Measurements from ENCODE around the gene S100A11. TPM values are rescaled to one million over a fixed set of nuclear protein-coding genes. Genes with fewer than 3 reads are reported as not detected.
A peak's percentile ranks its signal among the peaks of the same experiment; 100 is the strongest.

S100A11 gene
- total RNA-seq, 1 experiment from 2014 or later = 474 TPM

GRCh38 chr1:152018537-152018936, 18.3 kb downstream of the S100A11 start:
- DNase-seq (ENCODE audit: low read depth, low spot score) (no peak), ATAC-seq (no peak)
- POLR2A ChIA-PET = no interaction called here
- Histone ChIP-seq H3K36me3 (ENCODE audit: control insufficient read depth, insufficient read depth, low read length) (no peaks in the 10 kb centered on the region), H3K27me3 (ENCODE audit: control insufficient read depth, insufficient read depth, low read length) (no peaks in the 10 kb centered on the region), H3K27ac (ENCODE audit: low read length) (no peak overlapping the region), H3K4me1 (ENCODE audit: control insufficient read depth, insufficient read depth, low read length) (no peaks in the 10 kb centered on the region), H3K9me3 (ENCODE audit: control insufficient read depth, insufficient read depth, low read depth, low read length) (no peaks in the 10 kb centered on the region), H3K4me3 (ENCODE audit: low read depth in 2 of 2, low read length in 2 of 2) (no peak overlapping the region)
- CTCF ChIA-PET = interaction anchor here (0.8 to 0.9 kb wide), 2 partner anchors 17 to 51 kb away, joined by 3 to 4 read pairs; no protein-coding TSS in a partner anchor
- no peak for TF ChIP-seq TCF7L2 (IDR thresholded peaks at IDR 0.05; ENCODE audit: low read depth, low read length)
- TF ChIP-seq, protein P1, sequence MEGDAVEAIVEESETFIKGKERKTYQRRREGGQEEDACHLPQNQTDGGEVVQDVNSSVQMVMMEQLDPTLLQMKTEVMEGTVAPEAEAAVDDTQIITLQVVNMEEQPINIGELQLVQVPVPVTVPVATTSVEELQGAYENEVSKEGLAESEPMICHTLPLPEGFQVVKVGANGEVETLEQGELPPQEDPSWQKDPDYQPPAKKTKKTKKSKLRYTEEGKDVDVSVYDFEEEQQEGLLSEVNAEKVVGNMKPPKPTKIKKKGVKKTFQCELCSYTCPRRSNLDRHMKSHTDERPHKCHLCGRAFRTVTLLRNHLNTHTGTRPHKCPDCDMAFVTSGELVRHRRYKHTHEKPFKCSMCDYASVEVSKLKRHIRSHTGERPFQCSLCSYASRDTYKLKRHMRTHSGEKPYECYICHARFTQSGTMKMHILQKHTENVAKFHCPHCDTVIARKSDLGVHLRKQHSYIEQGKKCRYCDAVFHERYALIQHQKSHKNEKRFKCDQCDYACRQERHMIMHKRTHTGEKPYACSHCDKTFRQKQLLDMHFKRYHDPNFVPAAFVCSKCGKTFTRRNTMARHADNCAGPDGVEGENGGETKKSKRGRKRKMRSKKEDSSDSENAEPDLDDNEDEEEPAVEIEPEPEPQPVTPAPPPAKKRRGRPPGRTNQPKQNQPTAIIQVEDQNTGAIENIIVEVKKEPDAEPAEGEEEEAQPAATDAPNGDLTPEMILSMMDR (IDR thresholded peaks at IDR 0.05) = peak; percentile 72
- intact Hi-C loops (cut with micrococcal nuclease; ENCODE audit: unreplicated experiment) (loop anchor here (5.0 kb wide), 1 partner anchor 86 kb away; no protein-coding TSS in a partner anchor), in situ Hi-C loops (cut with HindIII; ENCODE audit: low pct_unique_long_range_greater_than_20kb, low sequenced_read_pairs) (no loop called here)
- BruUV-seq (replicated peaks) = no TSS peak

- no peaks in the 10 kb centered on the region for H3K27me3 ChIP-seq (ENCODE audit: control insufficient read depth, insufficient read depth, low read length)
- no peak for ATAC-seq
- no peaks in the 10 kb centered on the region for H3K4me1 ChIP-seq (ENCODE audit: control insufficient read depth, insufficient read depth, low read length)
- no peak for DNase-seq (ENCODE audit: low read depth, low spot score)
- no peaks in the 10 kb centered on the region for H3K36me3 ChIP-seq (ENCODE audit: control insufficient read depth, insufficient read depth, low read length)
- TF ChIP-seq SIN3A (IDR thresholded peaks at IDR 0.05; ENCODE audit: borderline replicate concordance, insufficient read depth, low read depth, low read length) = no peak
- TF ChIP-seq, protein P1 (IDR thresholded peaks at IDR 0.05) = no peak
- TF ChIP-seq, protein P2, sequence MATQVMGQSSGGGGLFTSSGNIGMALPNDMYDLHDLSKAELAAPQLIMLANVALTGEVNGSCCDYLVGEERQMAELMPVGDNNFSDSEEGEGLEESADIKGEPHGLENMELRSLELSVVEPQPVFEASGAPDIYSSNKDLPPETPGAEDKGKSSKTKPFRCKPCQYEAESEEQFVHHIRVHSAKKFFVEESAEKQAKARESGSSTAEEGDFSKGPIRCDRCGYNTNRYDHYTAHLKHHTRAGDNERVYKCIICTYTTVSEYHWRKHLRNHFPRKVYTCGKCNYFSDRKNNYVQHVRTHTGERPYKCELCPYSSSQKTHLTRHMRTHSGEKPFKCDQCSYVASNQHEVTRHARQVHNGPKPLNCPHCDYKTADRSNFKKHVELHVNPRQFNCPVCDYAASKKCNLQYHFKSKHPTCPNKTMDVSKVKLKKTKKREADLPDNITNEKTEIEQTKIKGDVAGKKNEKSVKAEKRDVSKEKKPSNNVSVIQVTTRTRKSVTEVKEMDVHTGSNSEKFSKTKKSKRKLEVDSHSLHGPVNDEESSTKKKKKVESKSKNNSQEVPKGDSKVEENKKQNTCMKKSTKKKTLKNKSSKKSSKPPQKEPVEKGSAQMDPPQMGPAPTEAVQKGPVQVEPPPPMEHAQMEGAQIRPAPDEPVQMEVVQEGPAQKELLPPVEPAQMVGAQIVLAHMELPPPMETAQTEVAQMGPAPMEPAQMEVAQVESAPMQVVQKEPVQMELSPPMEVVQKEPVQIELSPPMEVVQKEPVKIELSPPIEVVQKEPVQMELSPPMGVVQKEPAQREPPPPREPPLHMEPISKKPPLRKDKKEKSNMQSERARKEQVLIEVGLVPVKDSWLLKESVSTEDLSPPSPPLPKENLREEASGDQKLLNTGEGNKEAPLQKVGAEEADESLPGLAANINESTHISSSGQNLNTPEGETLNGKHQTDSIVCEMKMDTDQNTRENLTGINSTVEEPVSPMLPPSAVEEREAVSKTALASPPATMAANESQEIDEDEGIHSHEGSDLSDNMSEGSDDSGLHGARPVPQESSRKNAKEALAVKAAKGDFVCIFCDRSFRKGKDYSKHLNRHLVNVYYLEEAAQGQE (IDR thresholded peaks at IDR 0.05; ENCODE audit: insufficient read depth in 1 of 2, low read depth in 2 of 2, low read length in 1 of 2) = no peak
- no peak for TF ChIP-seq TCF7L2 (IDR thresholded peaks at IDR 0.05; ENCODE audit: low read depth, low read length)
- CTCF ChIA-PET = no interaction called here
- H3K27ac ChIP-seq (ENCODE audit: low read length) = no peak overlapping the region; the same call in 1 of the 2 replicates
- POLR2A ChIA-PET = interaction anchor here (0.6 kb wide), 1 partner anchor 176 kb away, joined by 3 read pairs; no protein-coding TSS in a partner anchor
- no peaks in the 10 kb centered on the region for H3K9me3 ChIP-seq (ENCODE audit: control insufficient read depth, insufficient read depth, low read depth, low read length)
- no TSS peak for BruUV-seq (replicated peaks)
- intact Hi-C loops (cut with micrococcal nuclease; ENCODE audit: unreplicated experiment) (loop anchor here (5.0 kb wide), 1 partner anchor 83 kb away; no protein-coding TSS in a partner anchor), in situ Hi-C loops (cut with HindIII; ENCODE audit: low pct_unique_long_range_greater_than_20kb, low sequenced_read_pairs) (no loop called here)
- H3K4me3 ChIP-seq (ENCODE audit: low read depth in 2 of 2, low read length in 2 of 2) = no peak overlapping the region
These were observed 21.0 kb downstream of the S100A11 start for GRCh38 chr1:152015766-152016165.
